ENCODE data around the gene GPR37L1. TPM values are rescaled to one million over a fixed set of nuclear protein-coding genes. Genes with fewer than 3 reads are reported as not detected.
A peak's percentile ranks its signal among the peaks of the same experiment; 100 is the strongest.

GPR37L1 gene
- total RNA-seq, 1 donor from 2014 or later = 0.05 TPM

DNA sequence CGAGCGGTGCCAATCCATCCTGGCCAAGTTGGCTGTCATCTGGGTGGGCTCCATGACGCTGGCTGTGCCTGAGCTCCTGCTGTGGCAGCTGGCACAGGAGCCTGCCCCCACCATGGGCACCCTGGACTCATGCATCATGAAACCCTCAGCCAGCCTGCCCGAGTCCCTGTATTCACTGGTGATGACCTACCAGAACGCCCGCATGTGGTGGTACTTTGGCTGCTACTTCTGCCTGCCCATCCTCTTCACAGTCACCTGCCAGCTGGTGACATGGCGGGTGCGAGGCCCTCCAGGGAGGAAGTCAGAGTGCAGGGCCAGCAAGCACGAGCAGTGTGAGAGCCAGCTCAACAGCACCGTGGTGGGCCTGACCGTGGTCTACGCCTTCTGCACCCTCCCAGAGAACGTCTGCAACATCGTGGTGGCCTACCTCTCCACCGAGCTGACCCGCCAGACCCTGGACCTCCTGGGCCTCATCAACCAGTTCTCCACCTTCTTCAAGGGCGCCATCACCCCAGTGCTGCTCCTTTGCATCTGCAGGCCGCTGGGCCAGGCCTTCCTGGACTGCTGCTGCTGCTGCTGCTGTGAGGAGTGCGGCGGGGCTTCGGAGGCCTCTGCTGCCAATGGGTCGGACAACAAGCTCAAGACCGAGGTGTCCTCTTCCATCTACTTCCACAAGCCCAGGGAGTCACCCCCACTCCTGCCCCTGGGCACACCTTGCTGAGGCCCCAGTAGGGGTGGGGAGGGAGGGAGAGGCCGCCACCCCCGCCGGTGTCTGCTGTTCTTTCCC lies 5.3 kb downstream of the GPR37L1 start:
- no peak for DNase-seq (ENCODE audit: low read depth, low spot score)
- H3K9me3 Mint-ChIP-seq = no peaks in the 10 kb centered on the region
- peaks cover 2% of the 10 kb centered on the region for H3K36me3 Mint-ChIP-seq (ENCODE audit: low read depth)
- H3K4me1 Mint-ChIP-seq = peaks cover 20% of the 10 kb centered on the region
- no peaks in the 10 kb centered on the region for H3K27me3 Mint-ChIP-seq (ENCODE audit: low read depth)
- TF ChIP-seq, protein P1, sequence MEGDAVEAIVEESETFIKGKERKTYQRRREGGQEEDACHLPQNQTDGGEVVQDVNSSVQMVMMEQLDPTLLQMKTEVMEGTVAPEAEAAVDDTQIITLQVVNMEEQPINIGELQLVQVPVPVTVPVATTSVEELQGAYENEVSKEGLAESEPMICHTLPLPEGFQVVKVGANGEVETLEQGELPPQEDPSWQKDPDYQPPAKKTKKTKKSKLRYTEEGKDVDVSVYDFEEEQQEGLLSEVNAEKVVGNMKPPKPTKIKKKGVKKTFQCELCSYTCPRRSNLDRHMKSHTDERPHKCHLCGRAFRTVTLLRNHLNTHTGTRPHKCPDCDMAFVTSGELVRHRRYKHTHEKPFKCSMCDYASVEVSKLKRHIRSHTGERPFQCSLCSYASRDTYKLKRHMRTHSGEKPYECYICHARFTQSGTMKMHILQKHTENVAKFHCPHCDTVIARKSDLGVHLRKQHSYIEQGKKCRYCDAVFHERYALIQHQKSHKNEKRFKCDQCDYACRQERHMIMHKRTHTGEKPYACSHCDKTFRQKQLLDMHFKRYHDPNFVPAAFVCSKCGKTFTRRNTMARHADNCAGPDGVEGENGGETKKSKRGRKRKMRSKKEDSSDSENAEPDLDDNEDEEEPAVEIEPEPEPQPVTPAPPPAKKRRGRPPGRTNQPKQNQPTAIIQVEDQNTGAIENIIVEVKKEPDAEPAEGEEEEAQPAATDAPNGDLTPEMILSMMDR (conservative IDR thresholded peaks at IDR 0.05) = no peak
- no peak overlapping the region for H3K4me3 Mint-ChIP-seq
- H3K27ac Mint-ChIP-seq (ENCODE audit: unreplicated experiment) = no peak overlapping the region

DNA sequence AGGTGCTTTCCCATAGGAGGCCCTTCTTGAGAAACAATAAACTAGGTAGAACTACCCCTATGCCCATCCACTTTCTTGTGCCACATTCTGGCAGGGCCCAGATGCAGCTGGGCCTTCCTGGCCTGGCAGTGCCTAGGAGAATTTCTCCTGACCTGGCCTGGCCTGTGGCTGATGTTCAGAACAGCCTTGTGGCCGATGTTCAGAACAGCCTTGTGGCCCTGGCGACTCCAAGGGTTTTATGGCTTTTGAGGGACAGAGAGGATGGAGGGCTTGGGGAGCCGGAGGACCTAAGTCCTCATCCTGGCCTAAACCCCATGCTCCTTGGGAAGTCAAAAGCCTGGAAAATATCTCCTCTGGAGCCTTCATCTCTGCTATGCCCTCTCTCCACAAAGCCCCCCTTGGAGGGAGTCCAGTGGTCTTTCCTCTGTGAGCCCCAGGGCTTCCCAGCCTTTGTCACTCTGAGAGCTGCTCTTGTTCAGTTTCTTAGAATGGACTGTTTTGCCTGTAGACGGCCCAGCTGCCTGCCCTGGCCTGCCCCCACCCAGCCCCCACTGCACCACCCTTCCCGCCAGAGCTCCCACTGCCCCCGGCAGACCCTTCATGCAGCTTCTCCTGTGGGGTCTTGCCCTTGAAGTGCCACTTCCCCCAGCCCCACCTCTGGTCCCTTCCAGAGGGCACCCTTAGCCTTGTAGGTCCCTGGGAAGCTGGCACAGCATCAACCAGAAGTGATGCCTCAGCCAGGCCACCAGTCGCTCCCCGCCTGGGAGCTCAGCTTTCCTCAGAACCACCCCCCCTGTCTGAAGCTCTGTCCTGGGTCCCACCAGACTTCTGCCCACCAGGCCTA lies 7.0 kb downstream of the GPR37L1 start:
- peak overlapping the region; percentile 72 for H3K4me3 Mint-ChIP-seq
- peaks cover 20% of the 10 kb centered on the region for H3K4me1 Mint-ChIP-seq
- TF ChIP-seq, protein P1 (conservative IDR thresholded peaks at IDR 0.05) = no peak
- H3K9me3 Mint-ChIP-seq = no peaks in the 10 kb centered on the region
- H3K27ac Mint-ChIP-seq (ENCODE audit: unreplicated experiment) = peak overlapping the region; percentile 83
- no peak for DNase-seq (ENCODE audit: low read depth, low spot score)
- peaks cover 4% of the 10 kb centered on the region for H3K36me3 Mint-ChIP-seq (ENCODE audit: low read depth)
- H3K27me3 Mint-ChIP-seq (ENCODE audit: low read depth) = no peaks in the 10 kb centered on the region

DNA sequence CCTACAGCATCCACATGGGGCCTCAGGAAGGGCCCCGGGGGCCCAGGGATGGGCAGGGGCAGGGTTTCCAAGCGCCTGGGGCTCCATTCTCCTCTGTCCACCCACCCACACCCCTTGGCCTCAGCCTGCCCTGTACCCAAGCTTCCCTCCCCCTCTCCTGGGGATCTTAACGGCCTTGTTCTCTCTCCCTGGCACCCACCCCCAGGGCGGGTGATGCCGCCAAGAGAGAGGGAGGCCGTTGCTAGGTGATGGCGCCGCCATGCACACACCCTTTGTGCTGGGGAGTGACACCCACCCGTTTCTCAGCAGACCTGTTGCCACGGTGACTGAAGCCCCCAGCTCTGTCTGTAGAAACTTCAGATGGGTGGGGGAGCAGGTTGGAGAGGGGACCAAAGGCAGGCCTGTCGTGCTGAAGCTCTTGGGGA lies 7.6 kb downstream of the GPR37L1 start:
- Mint-ChIP-seq H3K27ac (ENCODE audit: unreplicated experiment) (peak overlapping the region; percentile 83), H3K4me1 (peaks cover 26% of the 10 kb centered on the region), H3K27me3 (ENCODE audit: low read depth) (no peaks in the 10 kb centered on the region), H3K36me3 (ENCODE audit: low read depth) (peaks cover 4% of the 10 kb centered on the region), H3K9me3 (no peaks in the 10 kb centered on the region), H3K4me3 (peak overlapping the region; percentile 72)
- DNase-seq (ENCODE audit: low read depth, low spot score) = peak; percentile 52
- TF ChIP-seq, protein P1 (conservative IDR thresholded peaks at IDR 0.05) = no peak

DNA sequence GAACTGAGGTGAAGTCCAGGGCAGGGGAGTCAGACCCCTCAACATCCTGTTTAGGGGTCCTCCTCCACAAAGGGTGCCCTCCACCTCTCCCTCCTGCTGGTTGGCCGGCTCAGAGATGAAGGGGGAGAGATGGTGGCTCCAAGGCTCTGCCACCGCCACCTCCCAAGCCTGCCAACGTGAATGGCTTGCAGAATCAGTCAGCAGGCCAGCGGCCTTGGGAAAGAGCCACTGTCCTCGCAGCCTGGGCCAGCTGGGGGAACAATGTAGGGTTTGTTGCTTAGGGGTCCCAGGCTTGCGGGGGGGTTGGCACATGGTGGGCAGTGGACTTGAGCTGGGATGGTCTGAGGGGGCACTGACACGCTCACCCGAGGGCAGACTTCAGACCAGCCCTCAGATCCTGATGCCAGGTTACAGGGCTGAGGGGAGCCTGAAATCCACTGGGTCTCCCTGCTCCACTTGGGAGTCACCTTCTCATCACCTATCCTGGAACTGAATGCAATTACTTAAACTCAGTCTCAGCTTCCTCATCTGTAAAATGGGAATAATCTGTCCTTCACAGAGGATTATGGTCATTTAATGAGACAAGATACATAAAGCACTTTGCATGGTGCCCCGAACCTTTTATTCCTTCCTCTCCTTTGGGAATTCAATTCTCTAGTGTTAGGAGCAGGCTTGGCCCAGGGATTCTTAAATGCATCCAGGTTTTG lies 8.3 kb downstream of the GPR37L1 start:
- H3K4me3 Mint-ChIP-seq = peak overlapping the region; percentile 23
- H3K9me3 Mint-ChIP-seq = no peaks in the 10 kb centered on the region
- peaks cover 4% of the 10 kb centered on the region for H3K36me3 Mint-ChIP-seq (ENCODE audit: low read depth)
- H3K27ac Mint-ChIP-seq (ENCODE audit: unreplicated experiment) = peak overlapping the region; percentile 27
- no peaks in the 10 kb centered on the region for H3K27me3 Mint-ChIP-seq (ENCODE audit: low read depth)
- H3K4me1 Mint-ChIP-seq = peaks cover 27% of the 10 kb centered on the region
- DNase-seq (ENCODE audit: low read depth, low spot score) = no peak
- TF ChIP-seq, protein P1 (conservative IDR thresholded peaks at IDR 0.05) = no peak

All from neural crest cell (in vitro differentiated cells).